HG03432 (cell line): ENCODE results near the gene SEPTIN10.
A peak's percentile ranks its signal among the peaks of the same experiment; 100 is the strongest.

Source experiments
- ATAC-seq: cut with Tn5 transposase; IDR thresholded peaks from one replicate; pipeline ENCODE4 v1.9.1; 2021; ENCODE audit warnings: mild to moderate bottlenecking, moderate library complexity; ENCODE audit not compliant: unreplicated experiment

SEPTIN10 gene

DNA sequence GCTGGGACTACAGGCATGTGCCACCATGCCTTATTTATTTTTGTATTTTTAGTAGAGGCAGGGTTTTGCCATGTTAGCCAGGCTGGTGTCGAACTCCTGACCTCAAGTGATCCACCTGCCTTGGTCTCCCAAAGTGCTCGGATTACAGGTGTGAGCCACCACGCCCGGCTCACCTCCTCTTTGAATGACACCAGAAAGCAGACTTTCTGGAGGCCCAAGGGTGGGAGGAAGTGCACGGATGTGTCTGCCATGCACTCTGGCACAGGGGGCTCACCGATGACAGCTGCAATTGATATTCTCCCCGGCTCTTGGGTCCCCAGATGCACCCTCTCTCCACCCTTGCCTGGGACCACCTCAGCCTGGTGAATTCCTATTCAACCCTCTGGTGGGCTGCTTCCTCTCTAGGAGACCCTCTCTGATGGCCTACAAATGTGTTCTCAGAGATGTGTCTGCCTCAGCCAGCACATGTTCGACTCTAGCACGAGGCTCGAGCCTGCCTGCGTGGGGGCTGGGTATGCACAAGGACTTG lies 87.3 kb downstream of the SEPTIN10 start:
- no peak for ATAC-seq

DNA sequence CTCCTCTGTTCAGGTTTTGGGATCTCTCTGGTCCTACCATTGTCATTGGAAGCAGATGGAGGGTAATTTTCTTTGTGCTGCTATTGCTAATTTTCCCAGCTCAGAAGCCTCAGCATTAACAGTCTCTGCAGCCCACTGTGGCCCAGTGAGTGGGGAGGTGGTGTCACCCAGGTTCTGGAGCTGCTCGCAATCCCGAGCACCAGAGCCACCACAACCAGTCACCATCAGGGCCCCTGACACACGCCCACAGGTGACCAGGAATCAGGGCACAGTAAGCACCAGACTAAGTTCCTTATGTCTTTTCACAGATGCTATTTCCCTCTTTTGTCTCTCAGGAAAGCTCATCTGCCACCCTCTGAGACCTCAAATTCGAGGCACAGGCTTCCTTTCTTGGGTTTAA lies 87.9 kb downstream of the SEPTIN10 start:
- no peak for ATAC-seq

DNA sequence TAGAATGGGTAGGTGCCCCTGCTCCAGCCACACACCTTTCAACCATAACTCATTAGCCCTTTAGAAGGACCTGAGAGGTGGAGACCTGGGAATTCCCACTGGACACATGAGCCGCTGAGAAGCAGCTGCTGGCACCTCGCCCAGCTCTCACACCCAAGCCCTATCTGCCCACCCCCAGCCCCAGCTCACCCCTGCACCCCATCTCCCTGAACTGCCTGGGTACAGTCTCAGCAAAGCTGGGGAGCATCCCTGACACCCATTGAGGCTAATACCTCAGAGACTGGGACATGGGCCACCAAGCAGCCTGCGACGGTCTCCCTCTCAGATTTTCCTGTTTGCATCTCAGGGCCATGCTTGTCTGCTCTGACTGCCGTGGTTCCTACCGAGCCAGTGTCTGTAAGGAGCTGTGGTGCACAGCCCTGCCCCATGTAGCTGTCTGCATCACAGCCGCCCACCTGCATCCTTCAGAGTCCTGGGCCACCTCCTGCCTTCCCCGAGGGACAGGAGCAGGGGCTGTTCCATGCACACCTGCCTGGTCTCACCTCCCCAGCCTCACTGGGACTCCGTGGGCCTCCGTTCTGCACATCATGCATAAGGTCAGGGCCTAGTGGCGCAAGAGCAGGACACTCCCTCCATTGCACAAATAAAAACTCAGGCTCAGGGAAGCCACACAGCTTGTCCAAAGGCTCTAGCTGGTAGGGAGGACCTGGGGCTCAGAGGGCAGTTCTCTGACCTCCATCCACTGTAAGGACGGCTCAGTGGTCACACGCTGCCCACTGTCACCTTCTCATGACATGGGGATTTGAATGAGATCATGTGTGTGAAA lies 90.0 kb downstream of the SEPTIN10 start:
- no peak for ATAC-seq

DNA sequence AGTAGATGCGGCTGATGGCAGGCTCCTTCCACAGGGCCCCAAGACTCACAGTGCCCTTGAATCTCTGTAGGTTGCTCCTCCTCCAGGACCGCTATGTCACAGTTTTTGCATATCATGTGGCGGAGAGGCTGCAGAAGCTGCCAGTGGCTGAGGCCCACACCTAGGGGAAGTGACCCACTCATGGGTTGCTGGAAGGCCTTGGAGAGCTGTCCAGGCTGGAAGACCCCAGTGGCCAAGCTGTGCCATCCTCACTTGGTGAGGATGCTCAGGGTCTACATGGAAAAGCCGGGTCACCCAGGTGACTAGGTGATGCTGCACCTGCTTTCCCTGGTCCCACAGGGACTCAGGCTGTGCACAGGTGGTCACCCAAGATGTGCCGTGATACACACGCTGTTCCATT lies 90.6 kb downstream of the SEPTIN10 start:
- no peak for ATAC-seq

- ATAC-seq, result no peak
Measured at GRCh38 chr2:109522063-109522374, 91.7 kb downstream of the SEPTIN10 start.

GRCh38 chr2:109521233-109522062 lies 92.3 kb downstream of the SEPTIN10 start:
- ATAC-seq, result no peak

DNA sequence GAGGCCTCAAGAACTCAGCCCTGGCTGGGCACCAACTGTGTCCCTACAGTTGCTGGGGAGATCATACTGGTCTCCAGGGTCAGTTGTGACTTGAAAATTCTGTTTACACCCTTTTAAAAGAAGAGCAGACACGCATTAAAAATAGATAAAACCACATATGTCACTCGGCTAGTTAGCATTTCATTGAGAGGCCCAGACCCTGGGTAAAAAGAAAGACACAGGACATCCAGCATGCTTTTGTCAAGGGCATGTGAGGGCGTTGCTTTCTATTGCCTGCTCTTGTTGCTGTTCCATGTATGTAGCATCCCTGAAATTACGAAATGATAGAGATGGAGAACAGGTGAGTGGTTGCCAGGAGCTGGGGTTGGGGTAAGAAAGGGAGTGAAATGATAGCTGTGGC lies 94.3 kb downstream of the SEPTIN10 start:
- ATAC-seq, result no peak

DNA sequence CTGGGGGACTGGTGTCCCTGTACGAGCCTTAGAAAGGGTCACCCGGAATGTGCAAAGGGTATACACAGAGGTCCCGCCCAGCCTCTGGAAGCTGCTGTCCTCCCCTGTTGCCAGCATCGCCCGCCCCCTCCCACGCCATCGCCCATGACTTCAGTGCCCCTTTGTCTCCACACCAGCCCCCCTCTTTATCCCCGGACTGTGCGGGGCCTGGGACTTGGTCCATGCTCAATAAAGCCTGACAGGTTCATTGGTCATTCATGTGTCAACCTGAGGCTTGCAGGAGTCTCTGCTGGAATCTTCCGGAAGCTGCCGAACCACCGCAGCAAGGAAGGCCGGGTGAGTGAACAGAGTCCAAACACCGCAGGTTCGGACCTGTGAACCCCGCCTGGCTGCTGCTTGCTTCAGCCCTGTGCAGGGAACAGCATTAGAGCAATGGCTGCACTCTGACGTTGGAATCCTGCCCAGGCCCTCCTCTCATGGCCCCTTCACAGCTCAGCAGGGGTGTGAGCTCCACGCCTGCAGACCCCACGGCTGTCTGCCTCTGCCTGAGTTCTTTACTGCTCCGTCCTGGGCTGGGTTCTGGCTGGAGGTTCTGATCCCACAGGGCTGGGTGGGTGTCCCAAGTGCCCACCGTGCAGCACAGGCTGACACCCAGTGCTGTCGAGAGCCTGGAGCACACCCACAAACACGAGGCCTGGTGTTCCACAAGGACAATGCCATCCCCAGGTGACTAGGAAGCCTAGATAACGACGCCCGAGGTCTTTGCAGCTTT lies 96.5 kb downstream of the SEPTIN10 start:
- no peak for ATAC-seq

GRCh38 chr2:109516445-109517117 lies 97.2 kb downstream of the SEPTIN10 start:
- ATAC-seq, result no peak

DNA sequence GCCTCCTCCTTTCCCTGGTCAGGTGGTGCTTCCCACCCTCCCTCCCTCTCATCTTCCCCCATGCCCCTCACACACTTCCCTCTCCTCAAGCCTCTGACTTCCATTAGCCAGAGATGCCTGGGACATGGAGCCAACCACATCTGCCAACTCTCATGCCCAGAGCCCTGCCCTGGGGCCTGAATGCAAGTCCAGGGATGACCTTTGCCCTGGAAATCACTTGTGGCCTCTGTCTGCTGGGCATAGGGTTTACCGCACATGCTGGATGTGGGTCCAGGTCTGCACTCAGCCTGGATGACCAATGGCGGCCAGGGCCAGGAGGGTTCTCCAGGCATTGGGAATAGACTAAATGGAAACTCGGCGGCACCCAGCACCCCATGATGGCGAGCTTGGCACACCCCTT lies 98.9 kb downstream of the SEPTIN10 start:
- ATAC-seq, result no peak

- peak; percentile 68 for ATAC-seq
Measured at GRCh38 chr2:109513749-109514588, 99.8 kb downstream of the SEPTIN10 start.

GRCh38 chr2:109513230-109513629 lies 100.5 kb downstream of the SEPTIN10 start:
- ATAC-seq, result no peak

GRCh38 chr2:109512076-109512475 lies 101.7 kb downstream of the SEPTIN10 start:
- ATAC-seq, result no peak

- no peak for ATAC-seq
Measured at GRCh38 chr2:109511168-109511567, 102.6 kb downstream of the SEPTIN10 start.

GRCh38 chr2:109510136-109511028 lies 103.4 kb downstream of the SEPTIN10 start:
- ATAC-seq, result peak; percentile 23

DNA sequence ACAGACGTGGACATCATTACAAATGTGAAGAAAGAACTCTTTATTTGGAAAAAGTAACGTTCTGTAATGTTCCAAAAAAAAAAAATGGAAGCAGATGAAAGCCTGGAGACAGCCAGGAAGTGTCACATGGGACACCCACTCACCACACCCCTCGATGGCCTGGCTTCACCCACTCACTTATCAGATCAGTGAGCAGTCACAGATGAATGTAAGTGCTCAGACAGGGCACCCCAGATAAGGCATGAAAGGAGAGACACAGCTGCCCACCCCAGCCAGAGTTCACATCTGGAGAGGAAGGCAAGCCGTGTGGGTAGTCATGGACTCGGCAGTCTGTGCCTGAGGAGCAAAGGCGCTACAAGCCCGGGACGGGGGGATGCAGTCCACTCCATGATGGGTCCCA lies 105.2 kb downstream of the SEPTIN10 start:
- ATAC-seq, result no peak

- ATAC-seq, result no peak
Measured at GRCh38 chr2:109507828-109508227, 105.9 kb downstream of the SEPTIN10 start.

DNA sequence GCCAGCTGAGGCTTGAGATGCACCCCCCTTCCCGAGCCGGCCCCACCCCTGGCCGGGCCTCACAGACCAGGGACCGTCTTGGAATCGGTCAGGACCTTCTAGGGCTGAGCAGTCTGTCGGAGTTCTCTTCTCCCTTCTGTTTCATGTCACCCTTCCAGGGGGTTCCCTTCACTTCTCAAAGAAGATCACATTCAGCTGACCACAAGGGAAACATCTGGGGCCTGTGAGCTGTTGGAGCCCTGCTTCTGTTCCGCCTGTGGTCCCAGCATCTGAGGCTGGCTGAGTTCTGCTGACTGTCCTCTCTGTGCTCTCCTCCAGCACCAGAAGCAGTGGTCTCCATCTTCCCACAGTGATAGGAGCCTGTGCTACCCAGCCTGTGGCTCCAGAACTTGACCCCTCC lies 106.5 kb downstream of the SEPTIN10 start:
- ATAC-seq, result no peak

DNA sequence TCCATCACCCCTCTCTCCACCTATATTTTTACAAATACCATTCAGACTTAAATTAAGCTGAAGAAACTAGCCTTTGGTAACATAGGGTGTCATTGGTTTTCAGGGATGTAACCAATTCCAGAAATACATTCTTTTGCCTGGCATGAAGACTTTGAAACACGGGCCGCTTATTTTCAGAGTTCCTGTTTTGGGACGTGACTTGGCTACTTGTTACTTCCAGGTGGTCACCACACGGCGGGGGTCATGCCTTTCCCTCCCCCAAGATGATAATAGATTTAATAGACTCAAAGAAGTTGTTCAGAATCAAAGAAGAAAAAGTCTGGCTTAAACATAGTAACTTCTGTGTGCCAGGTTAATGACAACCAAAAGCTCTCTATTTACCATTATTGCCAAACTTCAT lies 110.6 kb downstream of the SEPTIN10 start:
- ATAC-seq, result no peak
